HuH-7 (cell line): Measurements from ENCODE around the gene SPATA1.

ENCODE experiments used
- DNase-seq: peaks from one replicate; pipeline ENCODE4 v3.0.0; 2011; ENCODE audit warnings: low spot score

SPATA1 gene

GRCh38 chr1:84508510-84508909 is 2.3 kb downstream of the SPATA1 start:
- no peak for DNase-seq

- no peak for DNase-seq
Observed at GRCh38 chr1:84509029-84509428, 2.8 kb downstream of the SPATA1 start.

- no peak for DNase-seq
Observed at GRCh38 chr1:84510165-84510564, 4.0 kb downstream of the SPATA1 start.

DNA sequence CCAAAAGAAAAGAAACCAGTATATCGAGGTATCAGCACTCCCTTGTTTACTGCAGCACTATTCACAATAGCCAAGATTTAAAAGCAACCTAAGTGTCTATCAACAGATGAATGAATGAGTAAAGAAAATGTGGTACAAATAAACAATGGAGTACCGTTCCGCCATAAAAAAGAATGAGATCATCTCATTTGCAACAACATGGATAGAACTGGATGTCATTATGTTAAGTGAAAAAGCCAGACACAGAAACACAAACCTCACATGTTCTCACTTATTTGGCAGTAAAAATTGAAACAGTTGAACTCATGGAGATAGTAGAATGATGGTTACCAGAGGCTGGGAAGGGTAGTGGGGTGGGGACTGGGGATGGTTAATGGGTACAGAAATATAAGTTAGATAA is 4.5 kb downstream of the SPATA1 start:
- no peak for DNase-seq

DNA sequence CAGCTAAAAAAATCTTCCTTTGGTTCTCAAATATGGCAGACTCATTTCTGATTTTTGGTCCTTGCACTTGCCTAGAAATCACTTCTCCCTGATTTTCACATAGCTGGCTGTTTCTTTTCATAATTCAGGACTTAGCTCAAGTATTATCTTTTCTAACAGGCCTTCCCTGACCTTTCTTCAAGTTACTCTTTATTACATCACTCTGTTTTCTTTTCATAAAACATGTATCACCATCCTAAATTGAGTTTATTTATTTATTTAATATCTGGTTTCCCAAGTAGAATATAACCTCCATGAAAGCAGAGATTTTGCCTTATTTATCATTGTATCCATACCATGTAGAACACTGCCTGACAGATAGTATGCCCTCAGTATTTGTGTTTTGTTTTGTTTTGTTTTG is 18.4 kb downstream of the SPATA1 start:
- DNase-seq, result no peak

- DNase-seq, result no peak
Observed at GRCh38 chr1:84525779-84526178, 19.6 kb downstream of the SPATA1 start.

DNA sequence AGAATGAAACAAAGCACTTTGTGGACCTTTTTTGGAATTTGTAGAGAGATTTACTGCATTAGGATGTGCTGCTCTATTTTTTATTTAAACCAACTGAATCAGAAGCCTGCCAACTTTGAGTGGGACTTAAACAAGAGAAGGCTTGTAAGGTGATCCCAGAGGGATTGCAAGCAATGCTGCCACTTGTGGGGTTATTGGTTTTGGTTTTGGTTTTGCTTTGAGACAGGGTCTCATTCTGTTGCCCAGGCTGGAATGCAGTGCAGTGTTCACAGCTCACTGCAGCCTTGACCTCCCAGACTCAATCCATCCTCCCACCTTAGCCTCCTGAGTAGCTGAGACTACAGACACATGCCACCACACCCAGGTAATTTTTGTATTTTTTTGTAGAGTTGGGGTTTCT is 32.4 kb downstream of the SPATA1 start:
- DNase-seq, result no peak

DNA sequence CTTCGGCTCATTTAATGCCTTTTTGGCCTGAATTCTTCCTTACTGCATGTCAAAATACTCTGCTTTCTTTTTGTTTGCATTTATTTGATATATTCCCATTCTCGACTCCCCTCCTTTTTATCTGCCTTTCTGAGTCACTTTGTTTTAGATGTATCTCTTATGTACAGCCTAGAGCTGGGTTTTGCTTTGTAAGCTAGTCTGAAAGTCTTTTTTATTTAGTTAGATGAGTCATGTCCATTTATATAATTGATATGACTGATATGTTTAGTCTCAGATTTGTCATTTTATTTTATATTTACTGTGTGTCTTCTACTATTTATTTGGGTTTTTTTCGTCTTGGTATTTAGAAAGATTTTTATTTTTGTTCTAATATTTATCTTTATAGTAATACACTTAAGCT is 33.8 kb downstream of the SPATA1 start:
- no peak for DNase-seq

GRCh38 chr1:84540759-84541158 is 34.6 kb downstream of the SPATA1 start:
- no peak for DNase-seq

GRCh38 chr1:84541679-84542078 is 35.5 kb downstream of the SPATA1 start:
- no peak for DNase-seq

GRCh38 chr1:84550826-84551225 is 44.6 kb downstream of the SPATA1 start:
- no peak for DNase-seq

- DNase-seq, result no peak
Observed at GRCh38 chr1:84569216-84569615, 63.0 kb downstream of the SPATA1 start.

DNA sequence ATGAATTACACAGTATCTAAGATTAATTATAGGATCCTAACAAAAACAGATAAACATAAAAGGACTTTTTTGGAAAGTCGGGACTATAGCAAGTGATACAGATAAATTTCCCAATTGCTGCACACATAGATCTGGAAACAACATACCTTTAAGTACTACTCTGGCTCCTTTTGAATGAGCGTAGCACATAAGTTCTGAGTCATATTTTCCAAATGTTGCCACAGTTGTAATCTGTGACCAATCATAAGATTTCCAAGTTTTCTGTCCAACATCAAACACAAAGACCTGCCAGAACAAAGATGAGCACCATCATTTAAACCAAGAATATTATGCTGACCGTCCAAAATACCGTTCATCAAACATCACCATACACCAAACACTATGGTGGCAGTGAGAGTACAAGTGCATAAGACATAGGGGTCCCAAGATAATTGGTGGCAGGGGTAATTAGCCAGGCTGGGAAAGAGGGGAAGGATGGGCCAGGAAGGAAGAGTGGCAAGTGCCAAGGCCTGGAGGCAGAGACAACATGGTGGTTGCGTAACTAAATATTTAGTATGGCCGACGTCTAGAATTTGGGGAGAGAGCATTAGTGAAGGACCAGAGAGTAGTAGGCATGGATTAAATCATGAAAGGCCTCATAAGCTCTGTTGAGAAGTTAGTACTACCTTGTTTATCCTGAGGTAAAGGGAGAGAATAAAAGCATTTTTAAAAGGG is 64.4 kb downstream of the SPATA1 start:
- no peak for DNase-seq

DNA sequence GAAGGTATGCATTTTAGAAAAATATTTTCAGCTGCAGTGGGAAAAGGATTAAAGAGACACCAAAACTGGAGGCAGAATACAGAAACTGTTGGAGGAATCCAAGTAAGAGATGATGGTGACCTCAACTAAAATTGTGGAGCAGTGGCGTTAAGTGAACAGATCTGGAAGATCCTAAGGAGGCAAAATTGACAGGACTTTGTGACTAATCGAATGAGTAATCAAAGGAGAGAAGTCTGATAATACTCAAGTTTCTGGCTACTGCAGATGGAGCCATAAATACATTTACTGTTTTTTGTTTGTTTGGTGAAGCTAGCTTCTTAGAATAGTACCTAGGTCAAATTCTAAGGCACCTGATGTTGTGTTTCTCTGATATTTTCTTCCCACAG is 65.0 kb downstream of the SPATA1 start:
- DNase-seq, result no peak

DNA sequence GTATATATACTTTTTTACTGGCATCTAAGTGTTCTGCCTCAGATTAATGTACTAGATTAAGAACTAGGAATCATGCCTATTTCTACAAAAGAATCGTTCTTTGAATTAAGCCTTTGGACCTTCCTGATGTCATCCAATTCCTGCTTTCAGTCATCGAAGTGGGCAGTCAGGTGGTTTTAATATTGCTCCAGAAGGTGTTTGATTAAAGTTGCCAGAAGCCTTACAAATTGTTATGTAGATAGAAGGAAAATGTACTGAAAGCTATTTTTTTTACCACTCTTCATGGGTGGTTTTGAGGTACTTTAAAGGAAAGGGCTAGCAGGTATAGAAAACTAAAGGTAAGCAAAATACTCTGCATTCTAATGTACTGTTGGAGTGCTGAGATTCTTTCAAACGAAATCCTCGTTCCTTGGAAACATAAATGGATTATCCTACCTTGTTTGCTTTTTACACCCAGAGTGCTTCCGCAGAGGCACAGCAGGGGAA is 67.3 kb downstream of the SPATA1 start:
- DNase-seq, result no peak

DNA sequence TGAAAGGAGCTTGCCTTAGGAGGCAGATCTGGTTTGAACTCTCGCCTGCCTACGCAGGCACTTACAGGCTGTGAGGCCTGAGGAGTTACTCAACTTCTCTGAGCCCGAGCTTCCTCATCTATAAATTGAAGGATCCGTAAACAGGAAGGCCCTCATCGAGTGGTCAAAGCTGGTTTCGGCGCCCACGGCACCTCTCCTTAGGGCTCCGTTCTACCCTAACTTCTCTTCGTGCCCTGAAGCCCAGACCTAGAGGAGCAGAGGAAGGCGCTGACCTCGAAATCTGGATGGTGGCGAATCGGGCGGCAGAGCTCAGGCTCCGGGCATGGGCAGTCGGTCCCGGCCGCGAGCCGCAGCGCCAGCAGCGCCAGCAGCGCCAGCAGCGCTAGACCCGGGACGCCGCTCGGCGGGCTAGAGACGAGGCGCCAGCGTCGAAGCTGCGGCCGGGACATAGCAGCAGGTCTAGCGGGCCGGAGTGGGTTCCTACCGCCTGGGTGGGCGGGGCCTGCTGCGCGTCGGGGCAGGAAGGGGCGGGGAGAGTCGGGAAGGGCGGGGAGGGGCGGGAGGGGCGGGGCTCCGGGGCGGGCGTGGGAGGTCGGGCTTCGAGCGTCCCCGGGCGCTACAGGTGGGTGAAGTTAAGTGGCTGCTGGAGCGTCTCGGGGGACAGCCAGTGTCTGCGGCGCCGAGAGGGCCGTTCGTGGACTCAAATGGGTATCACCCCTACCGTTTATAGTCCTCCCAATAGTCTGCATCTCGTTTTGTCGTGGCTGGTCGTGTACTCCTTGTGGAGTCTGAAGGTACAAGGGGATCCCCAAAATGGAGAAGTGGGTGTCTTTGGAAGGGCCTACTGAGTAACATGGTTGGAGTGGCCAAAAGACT is 68.0 kb downstream of the SPATA1 start, which contains the start of gene CTBS:
CTBS (minus strand) TSS at position 474 of the 876 bp plus-strand sequence; CDS start at position 449, 25 bp downstream.
- DNase-seq, result peak; percentile 83

DNA sequence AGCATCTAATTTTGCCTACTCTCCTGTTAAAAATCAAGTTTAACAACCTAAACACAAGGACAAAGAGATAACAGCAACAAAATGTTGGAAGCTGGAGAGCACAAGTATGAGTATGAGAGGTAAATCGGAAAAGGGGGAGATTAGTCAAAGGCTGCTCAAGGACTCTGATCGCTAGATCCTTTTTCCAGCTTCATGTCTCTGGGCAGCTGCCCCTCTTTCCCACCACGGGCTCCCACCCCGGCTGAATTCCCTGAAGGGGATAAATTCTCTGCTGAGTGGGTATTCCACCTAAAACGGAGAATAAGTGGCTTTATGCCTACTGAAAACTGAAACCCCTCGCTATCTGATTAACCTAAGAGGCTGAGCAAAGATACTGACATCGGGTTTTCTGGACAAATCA is 68.8 kb downstream of the SPATA1 start:
- no peak for DNase-seq

GRCh38 chr1:84581648-84582047 is 75.5 kb downstream of the SPATA1 start:
- DNase-seq, result no peak

DNA sequence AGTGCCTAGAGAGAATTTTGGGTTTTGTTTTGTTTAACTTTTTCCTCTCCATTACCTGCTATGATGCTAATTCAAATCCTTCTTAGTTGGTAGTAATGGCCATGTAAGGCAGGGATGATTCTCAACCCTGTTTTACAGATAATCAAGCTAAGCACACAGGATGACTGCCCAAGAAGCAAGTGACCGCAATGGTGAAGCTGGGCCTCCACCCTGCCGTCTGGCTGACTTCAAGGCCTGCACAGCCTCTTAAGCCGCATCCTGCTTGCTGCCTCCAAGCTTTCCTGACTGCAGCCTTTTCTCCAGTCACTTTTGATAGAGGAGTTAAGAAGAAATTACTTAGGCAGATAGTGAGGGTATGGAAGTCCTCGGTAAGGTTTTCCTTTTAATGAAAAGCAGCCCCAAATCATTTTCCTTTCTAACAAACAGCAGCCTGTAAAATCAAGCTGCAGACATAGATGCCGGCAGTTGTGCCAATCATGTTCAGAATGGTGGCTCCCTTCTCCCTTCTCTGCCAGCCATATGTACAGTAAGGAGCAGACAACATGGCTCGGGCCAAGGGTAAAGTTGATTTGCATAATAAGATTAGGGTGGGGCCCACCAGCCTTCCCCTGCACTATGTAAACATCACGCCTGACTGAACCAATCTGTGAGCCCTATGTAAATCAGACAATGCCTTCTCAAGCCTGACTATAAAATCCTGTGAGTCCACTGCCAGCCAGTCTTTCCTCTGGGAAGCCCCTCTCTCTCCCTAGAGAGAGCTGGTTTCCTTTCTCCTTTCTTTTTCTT is 76.8 kb downstream of the SPATA1 start:
- DNase-seq, result no peak

GRCh38 chr1:84583648-84584047 is 77.5 kb downstream of the SPATA1 start:
- DNase-seq, result no peak

DNA sequence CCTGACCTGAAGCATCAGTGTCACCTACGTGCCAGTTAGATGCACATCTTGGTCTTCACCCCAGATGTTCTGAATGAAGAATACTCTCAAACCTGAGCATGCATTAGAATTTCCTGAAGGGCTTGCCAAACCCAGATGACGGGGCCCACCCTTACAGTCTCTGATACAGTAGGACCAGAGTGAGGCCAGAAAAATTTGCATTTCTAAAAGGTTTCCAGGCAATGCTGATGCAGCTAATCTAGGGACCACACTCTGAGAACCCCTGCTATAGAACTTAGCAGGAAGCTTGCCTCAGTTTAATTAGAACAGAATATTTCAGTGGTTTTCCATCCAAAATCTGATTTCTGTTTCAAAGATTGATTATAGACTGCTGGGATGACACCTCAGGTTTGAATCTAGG is 77.9 kb downstream of the SPATA1 start:
- DNase-seq, result no peak

DNA sequence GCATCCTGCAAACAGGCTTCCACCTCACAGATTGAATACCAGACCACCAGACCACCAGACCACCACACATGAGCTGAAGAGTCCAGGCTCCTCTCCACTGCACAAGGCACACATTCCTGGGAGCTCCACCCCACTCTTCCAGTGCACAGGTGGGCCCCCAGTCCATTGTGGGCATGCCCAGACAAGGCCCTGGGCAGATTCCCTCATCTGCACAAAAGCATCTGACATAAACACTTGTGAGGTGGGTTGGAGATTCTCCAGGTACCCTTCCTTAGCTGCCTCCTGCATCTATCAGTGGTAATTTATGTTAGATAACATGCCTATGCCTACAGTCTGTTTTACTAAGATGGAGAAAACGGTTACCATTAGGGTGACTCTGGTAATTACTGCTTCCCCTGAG is 79.6 kb downstream of the SPATA1 start:
- no peak for DNase-seq
